ENCODE data around the gene ZNF462. TPM values are rescaled to one million over a fixed set of nuclear protein-coding genes. Genes with fewer than 3 reads are reported as not detected.

ZNF462 gene
- total and polyA plus RNA-seq, 12 donors = 4.9 to 86.9 (median 38.5) TPM

DNA sequence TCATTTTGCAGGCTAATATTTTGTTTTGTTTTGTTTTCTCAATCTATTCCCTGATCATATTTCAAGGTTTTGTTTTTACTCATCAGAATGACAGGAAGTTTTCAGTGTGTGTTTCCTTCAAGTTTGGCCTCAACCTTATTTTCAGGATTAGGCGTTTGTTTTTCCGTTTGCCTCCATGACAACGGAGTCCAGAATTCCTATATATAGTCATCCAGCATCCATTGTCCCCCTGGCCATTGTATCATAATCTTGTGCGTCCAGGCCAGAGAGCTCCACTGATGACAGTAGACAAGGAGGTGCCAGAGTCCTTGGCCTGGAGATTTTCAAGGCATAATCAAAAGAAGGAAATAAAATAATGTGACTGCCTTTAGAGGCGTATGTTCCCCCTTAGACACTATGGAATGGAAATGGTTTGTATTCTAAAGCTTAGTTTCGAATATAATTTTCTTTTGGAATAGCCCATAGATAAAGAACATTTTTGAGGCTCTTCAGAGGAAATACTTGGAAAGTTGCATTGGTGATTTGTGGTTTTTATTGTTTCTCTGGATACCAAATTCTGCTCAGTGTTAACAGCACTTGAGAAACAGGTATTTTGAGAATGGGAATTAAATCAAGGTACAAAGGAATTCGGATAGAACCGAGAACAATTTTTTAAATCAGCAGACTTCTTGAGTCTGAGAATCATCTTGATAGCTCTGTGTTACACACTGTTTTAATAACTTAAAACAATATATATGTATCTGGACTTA is 99.8 kb downstream of the ZNF462 start:
- intact Hi-C loops (cut with DNase I) = loop anchor here in 1 of 2 donors (5.0 kb wide), 1 partner anchor 50 kb away; no protein-coding TSS in a partner anchor

DNA sequence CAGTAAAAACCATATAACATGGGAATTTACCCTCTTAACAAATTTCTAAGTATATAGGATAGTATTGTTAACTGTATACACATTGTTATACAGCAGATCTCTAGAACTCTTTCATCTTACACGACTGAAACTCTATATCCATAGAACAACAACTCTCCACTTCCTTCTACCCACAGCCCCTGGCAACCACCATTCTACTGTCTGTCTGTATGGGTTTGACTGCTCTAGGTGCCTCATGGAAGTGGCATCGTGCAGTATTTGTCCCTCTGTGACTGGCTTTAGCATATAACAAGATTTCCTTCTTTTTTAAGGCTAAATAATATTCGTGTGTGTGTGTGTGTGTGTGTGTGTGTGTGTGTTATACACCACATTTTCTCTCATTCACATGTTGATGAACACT is 100.7 kb downstream of the ZNF462 start:
- no peak for TF ChIP-seq POLR2A (IDR thresholded peaks at IDR 0.05)
- TF ChIP-seq, protein P1, sequence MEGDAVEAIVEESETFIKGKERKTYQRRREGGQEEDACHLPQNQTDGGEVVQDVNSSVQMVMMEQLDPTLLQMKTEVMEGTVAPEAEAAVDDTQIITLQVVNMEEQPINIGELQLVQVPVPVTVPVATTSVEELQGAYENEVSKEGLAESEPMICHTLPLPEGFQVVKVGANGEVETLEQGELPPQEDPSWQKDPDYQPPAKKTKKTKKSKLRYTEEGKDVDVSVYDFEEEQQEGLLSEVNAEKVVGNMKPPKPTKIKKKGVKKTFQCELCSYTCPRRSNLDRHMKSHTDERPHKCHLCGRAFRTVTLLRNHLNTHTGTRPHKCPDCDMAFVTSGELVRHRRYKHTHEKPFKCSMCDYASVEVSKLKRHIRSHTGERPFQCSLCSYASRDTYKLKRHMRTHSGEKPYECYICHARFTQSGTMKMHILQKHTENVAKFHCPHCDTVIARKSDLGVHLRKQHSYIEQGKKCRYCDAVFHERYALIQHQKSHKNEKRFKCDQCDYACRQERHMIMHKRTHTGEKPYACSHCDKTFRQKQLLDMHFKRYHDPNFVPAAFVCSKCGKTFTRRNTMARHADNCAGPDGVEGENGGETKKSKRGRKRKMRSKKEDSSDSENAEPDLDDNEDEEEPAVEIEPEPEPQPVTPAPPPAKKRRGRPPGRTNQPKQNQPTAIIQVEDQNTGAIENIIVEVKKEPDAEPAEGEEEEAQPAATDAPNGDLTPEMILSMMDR (IDR thresholded peaks at IDR 0.05) = no peak
- H3K9me3 ChIP-seq (replicated peaks in 1 of 3) = no peaks in the 10 kb centered on the region
- H3K4me3 ChIP-seq = no peak overlapping the region
- peak overlapping the region in 1 of 5 donors; percentile 42 for H3K27ac ChIP-seq
- no peaks in the 10 kb centered on the region for H3K27me3 ChIP-seq
- no peaks in the 10 kb centered on the region for H3K36me3 ChIP-seq (replicated peaks in 1 of 2)
- no peak for DNase-seq
- intact Hi-C loops (cut with DNase I) = loop anchor here in 1 of 2 donors (5.0 kb wide), 1 partner anchor 49 kb away; no protein-coding TSS in a partner anchor
- 66 to 80% (median 77%) methylated on average over 3 of the region's 3 CpGs for WGBS, 4 donors
- peaks cover 6 to 11% of the 10 kb centered on the region in 2 donors for H3K4me1 ChIP-seq (replicated peaks in 1 of 2)

More for the DNA sequence above, 99.8 kb downstream of the ZNF462 start:
- peak overlapping the region in 4 of 5 donors; percentile 24 to 63 (median 50) for H3K27ac ChIP-seq
- H3K4me1 ChIP-seq (replicated peaks in 1 of 2) = peaks cover 6 to 11% of the 10 kb centered on the region in 2 donors
- no peaks in the 10 kb centered on the region for H3K27me3 ChIP-seq
- no peaks in the 10 kb centered on the region for H3K36me3 ChIP-seq (replicated peaks in 1 of 2)
- DNase-seq = peak; percentile 36 to 67 (median 46)
- no peak for TF ChIP-seq POLR2A (IDR thresholded peaks at IDR 0.05)
- TF ChIP-seq, protein P1 (IDR thresholded peaks at IDR 0.05) = no peak
- no peak overlapping the region for H3K4me3 ChIP-seq
- WGBS, 4 donors = 53 to 63% (median 59%) methylated on average over 8 of the region's 8 CpGs
- no peaks in the 10 kb centered on the region for H3K9me3 ChIP-seq (replicated peaks in 1 of 3)

DNA sequence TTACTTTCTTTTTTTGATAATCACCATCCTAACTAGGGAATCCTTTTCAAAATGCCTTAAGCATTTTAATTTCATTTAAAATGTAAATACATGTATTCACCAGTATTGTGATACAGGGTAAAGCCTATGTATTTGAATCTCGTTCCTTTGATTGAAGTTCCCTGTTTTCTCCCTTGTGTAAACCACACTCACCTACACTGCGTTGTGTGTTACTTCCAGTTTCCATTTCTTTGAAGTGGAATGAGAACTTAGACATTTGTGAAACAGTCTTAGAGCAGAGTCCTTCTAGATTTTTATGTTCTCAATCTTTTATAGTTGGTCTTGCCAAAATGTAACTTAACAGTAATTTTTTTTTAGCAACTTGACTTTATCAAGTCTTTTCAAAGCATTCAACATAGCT is 101.4 kb downstream of the ZNF462 start:
- H3K4me1 ChIP-seq (replicated peaks in 1 of 2) = peaks cover 6 to 11% of the 10 kb centered on the region in 2 donors
- intact Hi-C loops (cut with DNase I) = loop anchor here in 1 of 2 donors (5.0 kb wide), 1 partner anchor 48 kb away; no protein-coding TSS in a partner anchor

More for the DNA sequence above, 101.4 kb downstream of the ZNF462 start:
- WGBS, 4 donors = 74 to 93% (median 82%) methylated on average over 2 of the region's 2 CpGs
- no peak for DNase-seq
- H3K27ac ChIP-seq = no peak overlapping the region
- no peak for TF ChIP-seq POLR2A (IDR thresholded peaks at IDR 0.05)
- TF ChIP-seq, protein P1 (IDR thresholded peaks at IDR 0.05) = no peak
- no peaks in the 10 kb centered on the region for H3K36me3 ChIP-seq (replicated peaks in 1 of 2)
- no peaks in the 10 kb centered on the region for H3K27me3 ChIP-seq
- no peaks in the 10 kb centered on the region for H3K9me3 ChIP-seq (replicated peaks in 1 of 3)
- no peak overlapping the region for H3K4me3 ChIP-seq
